CD4-positive, alpha-beta T cell treated with Interleukin-21 for 1 hour (primary cell): Measurements from ENCODE around the gene CHKA.

ENCODE experiments used
- DNase-seq: peaks from one replicate; pipeline ENCODE4 v3.0.0-alpha.2; 2020

CHKA gene

GRCh38 chr11:68067991-68068390 is 53.2 kb downstream of the CHKA start:
- no peak for DNase-seq

DNA sequence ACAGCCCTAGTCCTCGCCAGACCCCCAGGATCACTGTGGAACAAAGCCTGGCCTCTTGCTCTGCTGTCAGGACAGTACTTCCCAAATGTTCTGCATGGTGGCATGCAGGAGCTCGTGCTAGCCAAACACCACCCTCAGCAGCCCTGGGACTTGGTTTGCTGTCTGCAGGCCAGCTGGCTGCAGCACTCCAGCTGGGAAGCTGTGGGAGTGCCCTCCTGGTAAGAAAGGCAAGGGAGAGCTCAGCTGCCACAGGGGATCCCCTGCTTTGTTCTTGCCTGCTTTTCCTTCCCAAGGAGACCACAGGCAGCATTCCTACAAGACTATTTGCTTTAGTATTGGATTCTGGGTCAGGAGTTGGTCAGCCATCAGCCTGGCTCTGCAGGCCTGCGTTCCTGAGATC is 54.4 kb downstream of the CHKA start:
- DNase-seq: no peak

- DNase-seq: no peak
These were observed 55.3 kb downstream of the CHKA start for GRCh38 chr11:68065841-68066240.

DNA sequence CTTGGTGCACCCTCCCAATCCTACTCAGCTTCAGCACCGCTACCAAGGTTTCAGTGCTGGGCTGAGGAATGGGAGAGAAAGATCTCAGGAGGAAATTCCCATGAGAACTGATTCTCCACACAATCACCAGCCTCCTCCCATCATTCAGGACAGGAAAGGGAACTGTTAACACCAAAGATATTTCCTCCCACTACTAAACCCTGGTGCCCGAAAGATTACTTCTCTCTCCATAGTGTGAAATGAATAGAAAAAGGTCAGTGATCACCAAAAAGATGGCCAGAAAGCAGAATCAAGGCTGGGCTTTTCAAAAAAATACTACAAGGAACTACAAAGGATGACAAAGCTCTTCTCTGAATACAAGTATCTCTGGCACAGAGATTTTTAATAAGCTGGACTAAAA is 56.3 kb downstream of the CHKA start:
- DNase-seq: no peak

DNA sequence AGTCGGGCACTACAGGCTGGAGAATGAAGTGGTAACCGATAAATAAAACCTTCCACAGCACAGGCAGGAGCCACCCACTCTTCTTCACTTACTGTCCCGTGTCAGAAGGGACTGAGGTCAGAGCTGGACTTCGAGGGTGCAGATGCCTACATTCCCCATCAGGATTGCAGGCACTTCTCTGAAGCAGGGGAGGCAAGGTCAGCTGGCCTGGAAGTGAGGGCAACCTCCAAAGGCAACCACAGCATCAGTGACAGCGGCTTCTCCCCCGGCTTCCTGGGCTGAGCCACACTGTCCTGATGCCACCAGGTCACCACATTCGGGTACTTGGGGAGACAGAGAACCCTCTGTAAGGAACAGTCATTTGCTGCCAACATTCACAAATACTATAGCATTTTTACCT is 59.7 kb downstream of the CHKA start:
- no peak for DNase-seq

DNA sequence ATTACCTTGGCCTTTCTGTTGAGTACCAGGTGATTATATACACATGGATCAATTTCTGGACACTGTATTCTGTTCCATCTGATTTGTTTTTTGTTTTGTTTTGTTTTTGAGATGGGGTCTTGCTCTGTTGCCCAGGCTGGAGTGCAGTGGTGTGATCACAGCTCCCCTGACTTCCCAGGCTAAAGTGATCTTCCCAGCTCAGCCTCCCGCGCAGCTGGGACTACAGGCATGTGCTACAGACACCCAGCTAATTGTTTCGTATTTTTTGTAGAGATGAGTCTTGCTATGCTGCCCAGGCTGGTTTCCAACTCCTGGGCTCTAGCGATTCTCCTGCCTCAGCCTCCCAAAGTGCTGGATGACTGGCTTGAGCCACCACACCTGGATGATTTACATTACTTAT is 63.4 kb downstream of the CHKA start:
- DNase-seq: no peak

GRCh38 chr11:68056317-68057285 is 64.6 kb downstream of the CHKA start:
- no peak for DNase-seq

GRCh38 chr11:68053981-68054812 is 67.0 kb downstream of the CHKA start:
- DNase-seq: no peak

DNA sequence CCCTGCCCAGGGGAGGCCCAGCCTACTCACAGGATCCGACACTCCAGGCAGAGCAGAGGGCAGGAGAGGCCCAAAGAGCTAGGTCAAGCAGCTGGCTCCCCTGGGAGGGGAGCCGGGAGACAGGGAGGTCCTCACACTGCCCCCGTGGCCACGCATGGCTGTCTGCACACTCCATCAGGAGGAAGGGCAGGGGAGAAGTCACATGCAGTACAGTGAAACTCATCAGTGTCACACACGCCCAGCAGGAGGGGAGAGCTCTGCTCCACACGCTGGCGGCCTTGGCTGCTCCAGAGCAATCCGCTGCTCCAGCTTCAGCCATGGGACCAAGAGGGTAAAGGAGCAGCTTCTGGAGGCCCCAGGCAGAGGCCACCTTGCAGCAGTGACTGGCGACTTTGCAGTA is 68.1 kb downstream of the CHKA start:
- DNase-seq: no peak

- no peak for DNase-seq
These were observed 68.9 kb downstream of the CHKA start for GRCh38 chr11:68052137-68052873.

- no peak for DNase-seq
These were observed 69.7 kb downstream of the CHKA start for GRCh38 chr11:68051191-68052136.

- no peak for DNase-seq
These were observed 70.8 kb downstream of the CHKA start for GRCh38 chr11:68050371-68050841.

DNA sequence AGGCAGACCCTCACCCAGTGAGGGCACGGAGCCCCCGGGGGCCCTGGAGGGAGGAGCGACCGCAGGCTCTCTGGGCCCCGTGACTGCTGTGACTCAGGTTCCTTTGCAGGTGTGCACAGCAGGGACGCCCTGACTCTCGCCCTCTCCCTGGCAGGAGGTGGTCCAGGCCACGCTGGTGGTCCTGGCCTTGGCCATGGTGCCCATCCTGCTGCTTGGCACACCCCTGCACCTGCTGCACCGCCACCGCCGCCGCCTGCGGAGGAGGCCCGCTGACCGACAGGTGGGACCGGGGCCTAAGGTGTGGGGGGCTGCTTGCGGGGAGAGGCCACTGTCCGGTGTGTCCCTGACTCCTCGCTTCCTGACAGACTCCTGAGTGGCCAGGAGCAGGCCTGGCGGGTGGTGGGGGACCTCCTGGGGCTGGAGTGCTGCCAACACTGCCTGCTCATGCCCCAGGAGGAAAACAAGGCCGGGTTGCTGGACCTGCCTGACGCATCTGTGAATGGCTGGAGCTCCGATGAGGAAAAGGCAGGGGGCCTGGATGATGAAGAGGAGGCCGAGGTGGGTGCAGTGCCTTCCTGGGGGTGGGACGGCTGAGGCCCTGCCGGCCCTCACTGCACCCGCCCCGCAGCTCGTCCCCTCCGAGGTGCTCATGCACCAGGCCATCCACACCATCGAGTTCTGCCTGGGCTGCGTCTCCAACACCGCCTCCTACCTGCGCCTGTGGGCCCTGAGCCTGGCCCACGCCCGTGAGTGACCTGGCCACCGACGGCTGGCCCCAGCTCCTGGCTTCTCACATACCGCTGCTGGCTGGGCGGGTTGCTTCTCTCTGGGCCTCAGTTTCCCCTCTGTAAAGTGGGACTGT is 71.4 kb downstream of the CHKA start:
- no peak for DNase-seq

- DNase-seq: no peak
These were observed 72.3 kb downstream of the CHKA start for GRCh38 chr11:68048681-68049508.

DNA sequence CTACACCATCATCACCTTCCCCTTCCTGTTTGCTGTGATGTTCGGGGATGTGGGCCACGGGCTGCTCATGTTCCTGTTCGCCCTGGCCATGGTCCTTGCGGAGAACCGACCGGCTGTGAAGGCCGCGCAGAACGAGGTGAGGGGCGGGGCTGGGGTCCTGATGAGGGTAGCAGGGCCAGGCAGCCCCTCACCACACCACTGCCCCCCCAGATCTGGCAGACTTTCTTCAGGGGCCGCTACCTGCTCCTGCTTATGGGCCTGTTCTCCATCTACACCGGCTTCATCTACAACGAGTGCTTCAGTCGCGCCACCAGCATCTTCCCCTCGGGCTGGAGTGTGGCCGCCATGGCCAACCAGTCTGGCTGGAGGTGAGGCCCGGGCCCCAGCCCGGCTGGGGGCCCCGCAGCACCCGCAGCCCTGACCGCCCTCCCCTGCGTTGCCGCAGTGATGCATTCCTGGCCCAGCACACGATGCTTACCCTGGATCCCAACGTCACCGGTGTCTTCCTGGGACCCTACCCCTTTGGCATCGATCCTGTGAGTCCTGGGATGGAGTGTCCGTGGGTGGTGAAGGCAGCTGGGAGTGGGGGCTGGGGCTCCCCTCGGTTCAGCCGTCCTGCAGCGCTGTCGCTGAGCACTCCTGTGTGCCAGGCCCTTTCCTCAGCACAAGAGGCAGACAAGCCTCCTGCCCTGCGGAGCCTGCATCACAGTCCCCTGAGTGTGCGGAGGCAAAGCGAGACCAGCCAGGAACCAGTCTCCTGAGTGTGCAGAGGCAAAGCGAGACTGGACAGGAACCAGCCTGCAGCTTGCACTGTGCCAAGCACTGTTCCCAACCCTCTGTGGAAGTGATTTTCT is 73.5 kb downstream of the CHKA start:
- DNase-seq: no peak

DNA sequence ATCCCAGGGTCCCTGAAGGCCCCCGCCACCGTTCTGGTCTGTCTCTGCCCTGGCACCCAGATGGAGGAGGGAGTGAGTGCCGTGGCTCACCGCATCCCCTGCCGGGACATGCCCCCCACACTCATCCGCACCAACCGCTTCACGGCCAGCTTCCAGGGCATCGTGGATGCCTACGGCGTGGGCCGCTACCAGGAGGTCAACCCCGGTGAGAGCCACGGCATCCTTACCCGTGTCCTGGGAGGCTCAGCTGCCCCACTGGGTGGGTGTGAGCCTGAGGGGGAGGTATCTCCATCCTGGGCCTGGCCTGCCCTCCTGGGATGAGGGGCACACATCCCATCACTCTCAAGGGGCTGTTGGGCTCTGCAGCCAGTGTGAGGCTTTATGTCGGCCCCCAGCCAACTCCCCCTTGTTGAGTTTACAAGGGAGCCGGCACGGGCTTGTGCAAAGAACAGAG is 76.3 kb downstream of the CHKA start:
- no peak for DNase-seq

DNA sequence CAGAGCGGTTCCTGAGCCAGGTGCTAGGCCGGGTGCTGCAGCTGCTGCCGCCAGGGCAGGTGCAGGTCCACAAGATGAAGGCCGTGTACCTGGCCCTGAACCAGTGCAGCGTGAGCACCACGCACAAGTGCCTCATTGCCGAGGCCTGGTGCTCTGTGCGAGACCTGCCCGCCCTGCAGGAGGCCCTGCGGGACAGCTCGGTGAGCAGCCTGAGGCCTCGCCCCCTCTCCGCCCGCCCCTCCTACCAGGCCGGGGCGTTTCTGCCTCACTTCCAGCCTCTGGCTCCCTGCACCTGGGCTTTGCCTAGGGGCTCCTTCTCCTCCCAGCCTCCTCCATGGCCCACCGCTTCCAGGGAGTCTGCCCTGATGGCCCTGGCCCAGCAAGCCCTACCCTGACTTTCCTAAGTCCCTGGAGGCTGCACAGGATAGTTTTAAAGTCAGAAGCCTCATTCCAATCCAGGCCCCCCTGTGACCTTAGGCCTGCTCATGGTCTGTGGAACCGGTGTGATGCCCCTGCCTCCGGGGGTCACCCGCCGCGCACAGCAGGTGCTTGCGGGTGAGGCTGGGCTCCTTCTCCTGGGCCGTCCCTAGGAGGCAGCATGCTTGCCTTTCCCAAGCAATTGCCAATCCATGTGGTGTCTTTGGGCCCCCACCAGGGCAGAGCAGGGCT is 76.9 kb downstream of the CHKA start:
- no peak for DNase-seq
